Common myeloid progenitor, CD34-positive (primary cell): ENCODE results near the gene GP1BB.

Experiments used
- CTCF ChIA-PET: fragments of 350-600 bp; sonication (Branson Sonifier 250); formaldehyde crosslinking; loops from one replicate; lab custom pipeline; 2021; ENCODE audit warnings: antibody characterized with exemption; lab: Charles Lee
- POLR2A ChIA-PET: fragments of 350-600 bp; sonication (Branson Sonifier 250); formaldehyde crosslinking; loops from one replicate; lab custom pipeline; 2021; ENCODE audit warnings: antibody characterized with exemption; lab: Charles Lee
- DNase-seq, 3 donors: peaks; one replicate each; pipeline versions ENCODE4 v3.0.0 to v3.0.0-alpha.2; 2013
- H3K27ac ChIP-seq, 2 experiments: 1 replicate in 1 of 2; 2 replicates in 1 of 2; pipeline ENCODE4 v1.7.0; 2013; ENCODE audit warnings: inconsistent platforms in 2 of 2, low read length in 2 of 2, mild to moderate bottlenecking in 2 of 2, low read depth in 1 of 2, moderate library complexity in 1 of 2; ENCODE audit not compliant: severe bottlenecking in 2 of 2, insufficient read depth in 1 of 2, poor library complexity in 1 of 2
- H3K27me3 ChIP-seq, 5 experiments: replicated peaks in 2 of 5; 1 replicate in 3 of 5; 2 replicates in 2 of 5; pipeline versions ENCODE4 v1.6.1 to v1.7.0; 2013; ENCODE audit warnings: low read length in 4 of 5, mild to moderate bottlenecking in 2 of 5, moderate library complexity in 2 of 5, inconsistent platforms in 1 of 5; ENCODE audit not compliant: insufficient read depth in 5 of 5, control insufficient read depth in 4 of 5
- H3K36me3 ChIP-seq, 4 experiments: 1 replicate in 2 of 4; 2 replicates in 2 of 4; pipeline versions ENCODE4 v1.6.1 to v1.7.0; 2013; ENCODE audit warnings: low read length in 3 of 4, control low read depth in 1 of 4, mild to moderate bottlenecking in 1 of 4; ENCODE audit not compliant: control insufficient read depth in 4 of 4, insufficient read depth in 4 of 4
- H3K4me1 ChIP-seq, 4 experiments: 1 replicate in 3 of 4; 2 replicates in 1 of 4; pipeline versions ENCODE4 v1.6.1 to v1.7.1; 2013; ENCODE audit warnings: low read length in 3 of 4, mild to moderate bottlenecking in 3 of 4, control low read depth in 1 of 4, inconsistent platforms in 1 of 4, moderate library complexity in 1 of 4; ENCODE audit not compliant: control insufficient read depth in 4 of 4, insufficient read depth in 4 of 4; ENCODE audit errors: control extremely low read depth in 1 of 4
- H3K4me3 ChIP-seq, 7 experiments: 1 replicate in 4 of 7; 2 replicates in 3 of 7; pipeline versions ENCODE4 v1.5.1 to v1.7.0; 2013; ENCODE audit warnings: mild to moderate bottlenecking in 7 of 7, low read length in 6 of 7, moderate library complexity in 6 of 7, inconsistent platforms in 2 of 7, low read depth in 2 of 7, control low read depth in 1 of 7; ENCODE audit not compliant: insufficient read depth in 4 of 7, control insufficient read depth in 1 of 7; ENCODE audit errors: extremely low read depth in 1 of 7
- H3K9me3 ChIP-seq, 5 experiments: 1 replicate in 4 of 5; 2 replicates in 1 of 5; pipeline versions ENCODE4 v1.6.1 to v1.7.1; 2013; ENCODE audit warnings: low read length in 4 of 5, mild to moderate bottlenecking in 2 of 5, inconsistent platforms in 1 of 5, low read depth in 1 of 5, moderate library complexity in 1 of 5; ENCODE audit not compliant: control insufficient read depth in 4 of 5, insufficient read depth in 2 of 5; ENCODE audit errors: control extremely low read depth in 1 of 5
- WGBS: methylation state at CpG from one replicate; pipeline ENCODE4 v1.1.5; 2013; ENCODE audit not compliant: insufficient coverage; 5-methylcytosine and 5-hydroxymethylcytosine counted together

The GP1BB gene

GRCh38 chr22:19746726-19747125, 23.4 kb downstream of the GP1BB start:
- ChIA-PET POLR2A (no interaction called here), CTCF (interaction anchor here (3.8 to 4.1 kb wide), 2 partner anchors 10 to 15 kb away, joined by 20 to 21 read pairs; no protein-coding TSS in a partner anchor)
- Histone ChIP-seq H3K27me3 (peaks cover 0 to 7% (median 0%) of the 10 kb centered on the region in 5 experiments), H3K36me3 (no peaks in the 10 kb centered on the region), H3K27ac (no peak overlapping the region), H3K4me1 (no peaks in the 10 kb centered on the region), H3K4me3 (no peak overlapping the region), H3K9me3 (no peaks in the 10 kb centered on the region)
- WGBS = 98% methylated on average over 13 of the region's 13 CpGs
- DNase-seq = no peak

- Histone ChIP-seq H3K27ac (no peak overlapping the region), H3K4me1 (no peaks in the 10 kb centered on the region), H3K27me3 (peaks cover 0 to 11% (median 0%) of the 10 kb centered on the region in 5 experiments), H3K4me3 (no peak overlapping the region), H3K36me3 (no peaks in the 10 kb centered on the region), H3K9me3 (no peaks in the 10 kb centered on the region)
- ChIA-PET CTCF (interaction anchor here (0.9 to 4.1 kb wide), 3 partner anchors 9 to 16 kb away, joined by 3 to 21 read pairs (median 20); no protein-coding TSS in a partner anchor), POLR2A (no interaction called here)
- WGBS = 82% methylated on average over 8 of the region's 12 CpGs
- DNase-seq = no peak
Observed at GRCh38 chr22:19747551-19747950, 24.2 kb downstream of the GP1BB start.

GRCh38 chr22:19748139-19748538, 24.8 kb downstream of the GP1BB start:
- Histone ChIP-seq H3K27ac (no peak overlapping the region), H3K27me3 (peaks cover 0 to 16% (median 5%) of the 10 kb centered on the region in 5 experiments), H3K4me3 (no peak overlapping the region), H3K4me1 (no peaks in the 10 kb centered on the region), H3K9me3 (no peaks in the 10 kb centered on the region), H3K36me3 (no peaks in the 10 kb centered on the region)
- no peak for DNase-seq
- CTCF ChIA-PET = interaction anchor here (0.9 to 4.1 kb wide), 4 partner anchors 9 to 157 kb away, joined by 3 to 21 read pairs (median 12); no protein-coding TSS in a partner anchor
- POLR2A ChIA-PET = no interaction called here
- 86% methylated on average over 2 of the region's 4 CpGs for WGBS

DNA sequence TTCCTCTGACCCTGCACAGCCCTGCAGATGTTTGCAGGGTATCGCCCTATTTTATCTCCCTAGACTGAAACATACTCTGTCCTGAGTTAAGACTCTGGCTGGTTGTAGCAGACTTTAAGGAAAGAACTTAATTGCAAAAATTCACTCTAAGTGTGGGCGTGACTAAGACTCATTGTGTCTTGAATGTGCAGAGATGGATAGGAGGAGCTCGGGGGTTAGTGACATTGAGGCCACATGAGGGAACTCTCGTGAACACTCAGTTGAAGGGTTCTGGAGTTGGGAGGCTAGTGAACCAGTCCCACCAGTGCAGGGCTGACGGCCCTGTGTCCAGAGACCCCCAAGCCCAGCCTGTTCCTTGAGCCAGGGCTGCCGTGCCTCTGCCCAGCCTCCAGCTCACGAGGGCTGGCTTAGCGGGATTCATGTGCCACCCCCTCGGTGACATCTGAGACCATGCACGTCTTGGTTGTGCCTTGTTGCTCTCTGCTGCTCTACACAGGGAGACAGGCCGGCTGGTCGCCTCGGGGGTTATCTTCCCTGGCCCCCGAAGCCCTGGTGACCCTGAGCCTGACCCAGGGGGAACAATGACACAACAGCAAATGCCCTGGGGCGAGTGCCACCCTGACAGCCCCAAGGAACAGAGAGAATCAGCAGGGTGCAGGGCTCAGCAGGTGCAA, 25.8 kb downstream of the GP1BB start:
- ChIA-PET POLR2A (no interaction called here), CTCF (interaction anchor here (1.2 to 4.3 kb wide), 2 partner anchors 18 to 156 kb away, joined by 4 to 16 read pairs; no protein-coding TSS in a partner anchor)
- H3K36me3 ChIP-seq = no peaks in the 10 kb centered on the region
- no peaks in the 10 kb centered on the region for H3K4me1 ChIP-seq
- 89% methylated on average over 14 of the region's 15 CpGs for WGBS
- no peak for DNase-seq
- no peaks in the 10 kb centered on the region for H3K9me3 ChIP-seq
- H3K4me3 ChIP-seq = no peak overlapping the region
- peaks cover 0 to 26% (median 15%) of the 10 kb centered on the region in 5 experiments for H3K27me3 ChIP-seq
- no peak overlapping the region for H3K27ac ChIP-seq

- H3K36me3 ChIP-seq = no peaks in the 10 kb centered on the region
- peaks cover 0 to 3% (median 1%) of the 10 kb centered on the region in 4 experiments for H3K4me1 ChIP-seq
- POLR2A ChIA-PET = no interaction called here
- peaks cover 0 to 33% (median 23%) of the 10 kb centered on the region in 5 experiments for H3K27me3 ChIP-seq
- no peak overlapping the region for H3K27ac ChIP-seq
- 96% methylated on average over 6 of the region's 12 CpGs for WGBS
- no peaks in the 10 kb centered on the region for H3K9me3 ChIP-seq
- no peak overlapping the region for H3K4me3 ChIP-seq
- DNase-seq = no peak
- CTCF ChIA-PET = interaction anchor here (1.0 to 4.3 kb wide), 2 partner anchors 19 to 162 kb away, joined by 3 to 16 read pairs; no protein-coding TSS in a partner anchor
Observed at GRCh38 chr22:19749876-19750275, 26.5 kb downstream of the GP1BB start.

DNA sequence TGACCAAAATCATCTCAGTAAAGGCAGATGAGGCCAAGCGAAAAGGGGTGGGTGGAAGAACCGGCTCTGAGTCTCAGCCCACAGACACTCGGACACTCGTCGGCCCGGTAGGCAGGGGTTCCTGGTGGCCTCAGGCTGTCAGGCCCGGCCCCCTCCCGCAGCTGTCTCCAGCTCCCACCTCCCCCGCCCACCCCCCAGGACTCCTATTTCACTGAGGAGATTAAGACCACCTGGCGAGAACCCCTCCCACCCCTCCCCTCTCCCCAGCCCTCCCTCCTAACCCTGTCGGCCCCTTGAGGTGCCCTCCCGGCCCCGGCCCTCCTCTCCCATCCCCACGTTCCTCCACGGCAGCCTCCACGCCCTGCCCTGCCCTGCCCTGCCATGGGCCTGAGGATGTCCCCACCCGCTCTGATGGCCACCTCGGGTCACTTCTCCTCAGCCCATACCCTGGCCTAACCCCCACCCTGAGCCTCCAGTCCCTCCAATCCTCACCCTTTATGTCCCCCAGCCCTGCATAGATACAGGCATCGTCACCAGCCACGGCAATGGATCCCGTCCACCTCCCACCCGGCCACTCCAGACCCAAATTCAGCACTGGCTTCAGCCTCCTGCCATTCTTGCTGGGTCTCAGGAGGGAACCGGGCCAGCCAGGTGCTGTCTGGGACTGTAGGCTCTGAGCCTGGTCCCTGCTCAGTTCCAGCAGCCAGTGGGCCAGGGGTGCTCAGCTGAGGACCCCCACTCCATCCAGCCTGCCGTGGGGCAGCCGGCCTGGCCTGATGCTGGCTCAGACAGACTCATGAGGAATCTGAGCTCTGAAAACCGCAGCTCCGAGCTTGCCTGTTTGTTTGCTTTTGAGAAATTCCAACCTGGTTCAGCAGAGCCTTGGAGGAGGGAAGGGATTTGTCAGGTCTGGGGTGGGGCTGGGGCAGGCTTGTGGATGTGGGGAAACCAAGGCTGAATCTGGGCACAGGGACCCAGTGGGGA, 27.5 kb downstream of the GP1BB start:
- no peak overlapping the region for H3K27ac ChIP-seq
- peaks cover 0 to 43% (median 27%) of the 10 kb centered on the region in 5 experiments for H3K27me3 ChIP-seq
- H3K4me1 ChIP-seq = peaks cover 0 to 12% (median 6%) of the 10 kb centered on the region in 4 experiments
- CTCF ChIA-PET = interaction anchor here (1.0 to 4.3 kb wide), 3 partner anchors 20 to 161 kb away, joined by 3 to 16 read pairs (median 4); no protein-coding TSS in a partner anchor
- 92% methylated on average over 19 of the region's 27 CpGs for WGBS
- H3K36me3 ChIP-seq = no peaks in the 10 kb centered on the region
- no peak for DNase-seq
- POLR2A ChIA-PET = no interaction called here
- no peaks in the 10 kb centered on the region for H3K9me3 ChIP-seq
- H3K4me3 ChIP-seq = no peak overlapping the region
